Smooth muscle cell (in vitro differentiated cells): ENCODE results near the gene NAE1. TPM values are rescaled to one million over a fixed set of nuclear protein-coding genes. Genes with fewer than 3 reads are reported as not detected.

Source experiments
- DNase-seq: peaks from one replicate; lab custom pipeline; 2025; ENCODE audit not compliant: unreplicated experiment; lab: John Stamatoyannopoulos, UW
- H2AFZ ChIP-seq: fragments of 200-600 bp; sonication (generic); 2 replicates; pipeline ENCODE4 v1.6.0; 2016; ENCODE audit warnings: antibody characterized with exemption, low read depth, mild to moderate bottlenecking
- H3F3A ChIP-seq: fragments of 200-600 bp; sonication (generic); 2 replicates; pipeline ENCODE4 v1.6.0; 2017; ENCODE audit warnings: antibody characterized with exemption, low read depth
- H3K27ac ChIP-seq: fragments of 200-600 bp; sonication (generic); 2 replicates; pipeline ENCODE4 v1.5.1; 2016; ENCODE audit warnings: low read depth, mild to moderate bottlenecking
- H3K27me3 ChIP-seq: fragments of 200-600 bp; sonication (generic); 2 replicates; pipeline ENCODE4 v1.6.1; 2016; ENCODE audit warnings: low read depth, mild to moderate bottlenecking
- H3K36me3 ChIP-seq: fragments of 200-600 bp; sonication (generic); 2 replicates; pipeline ENCODE4 v1.5.1; 2016; ENCODE audit warnings: low read depth
- H3K4me1 ChIP-seq: fragments of 200-600 bp; sonication (generic); 2 replicates; pipeline ENCODE4 v1.5.1; 2016; ENCODE audit warnings: low read depth
- H3K4me2 ChIP-seq: fragments of 200-600 bp; sonication (generic); 2 replicates; pipeline ENCODE4 v1.6.0; 2016; ENCODE audit warnings: mild to moderate bottlenecking
- H3K4me3 ChIP-seq: fragments of 200-600 bp; sonication (generic); 2 replicates; pipeline ENCODE4 v1.5.1; 2016; ENCODE audit warnings: mild to moderate bottlenecking
- H3K79me2 ChIP-seq: fragments of 200-600 bp; sonication (generic); 2 replicates; pipeline ENCODE4 v1.6.0; 2016; ENCODE audit warnings: low read depth, mild to moderate bottlenecking
- H3K9ac ChIP-seq: fragments of 200-600 bp; sonication (generic); 2 replicates; pipeline ENCODE4 v1.6.0; 2016; ENCODE audit warnings: low read depth
- H3K9me3 ChIP-seq: fragments of 200-600 bp; sonication (generic); replicated peaks from 2 replicates; pipeline ENCODE4 v1.5.1; 2016; ENCODE audit warnings: low read depth
- H4K20me1 ChIP-seq: fragments of 200-600 bp; sonication (generic); 2 replicates; pipeline ENCODE4 v1.6.0; 2016; ENCODE audit warnings: low read depth
- WGBS: methylation state at CpG from one replicate; pipeline ENCODE4 v1.1.7; 2016; ENCODE audit warnings: low lambda C conversion rate; 5-methylcytosine and 5-hydroxymethylcytosine counted together
- polyA plus RNA-seq: library from polyadenylated mRNA; unstranded; fragments of >200 nt; fragmentation: Nextera tagmentation; extraction: Ambion mirVana; gene quantifications from 2 replicates; pipeline ENCODE4 v1.2.1, GENCODE V29; 2016
- total RNA-seq: library from RNA; depleted of rRNA; stranded (reverse); fragments of >200 nt; gene quantifications from 2 replicates; pipeline ENCODE4 v1.2.3, GENCODE V29; 2014
- TF ChIP-seq, protein P1 (sequence below): fragments of 200-600 bp; sonication (generic); IDR thresholded peaks from 2 replicates; pipeline ENCODE4 v1.5.1; 2017; ENCODE audit warnings: borderline replicate concordance, mild to moderate bottlenecking, antibody characterized with exemption; ENCODE audit not compliant: insufficient read depth, poor library complexity, severe bottlenecking

Gene NAE1
- total and polyA plus RNA-seq, 2 experiments from 2014 or later, result 55.1 to 68.4 TPM

DNA sequence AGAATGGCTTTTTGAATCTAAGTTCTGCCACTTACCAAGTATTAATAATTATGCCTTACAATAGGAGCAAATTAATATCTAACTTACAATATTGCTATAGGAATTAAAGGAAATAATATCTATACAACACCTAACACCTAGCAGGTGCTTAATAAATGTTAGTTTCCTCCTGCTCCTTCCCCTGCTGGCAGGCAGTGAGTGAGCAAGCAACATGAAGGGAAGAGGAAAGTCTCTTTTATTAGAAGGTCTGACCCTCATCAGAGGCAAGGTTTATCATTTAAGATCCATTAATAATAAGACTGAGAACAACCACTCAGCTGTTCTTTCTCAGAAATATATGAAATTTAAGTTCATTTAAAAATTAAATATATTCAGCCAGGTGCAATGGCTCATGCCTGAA is 72.7 kb downstream of the NAE1 start:
- H3F3A ChIP-seq, result no peaks in the 10 kb centered on the region
- DNase-seq, result no peak

GRCh38 chr16:66754819-66755218 is 76.0 kb downstream of the NAE1 start:
- peaks cover 10% of the 10 kb centered on the region for H4K20me1 ChIP-seq
- DNase-seq, result no peak

More for the DNA sequence above, 72.7 kb downstream of the NAE1 start:
- Histone ChIP-seq H3K79me2 (no peaks in the 10 kb centered on the region), H3K27me3 (peaks cover 5% of the 10 kb centered on the region), H3K27ac (no peak overlapping the region), H4K20me1 (no peaks in the 10 kb centered on the region), H3K9ac (no peak overlapping the region), H3K9me3 (no peaks in the 10 kb centered on the region), H3K36me3 (no peaks in the 10 kb centered on the region), H3K4me3 (no peak overlapping the region), H3K4me2 (no peak overlapping the region), H3K4me1 (no peaks in the 10 kb centered on the region), H2AFZ (no peak overlapping the region)
- TF ChIP-seq, protein P1, sequence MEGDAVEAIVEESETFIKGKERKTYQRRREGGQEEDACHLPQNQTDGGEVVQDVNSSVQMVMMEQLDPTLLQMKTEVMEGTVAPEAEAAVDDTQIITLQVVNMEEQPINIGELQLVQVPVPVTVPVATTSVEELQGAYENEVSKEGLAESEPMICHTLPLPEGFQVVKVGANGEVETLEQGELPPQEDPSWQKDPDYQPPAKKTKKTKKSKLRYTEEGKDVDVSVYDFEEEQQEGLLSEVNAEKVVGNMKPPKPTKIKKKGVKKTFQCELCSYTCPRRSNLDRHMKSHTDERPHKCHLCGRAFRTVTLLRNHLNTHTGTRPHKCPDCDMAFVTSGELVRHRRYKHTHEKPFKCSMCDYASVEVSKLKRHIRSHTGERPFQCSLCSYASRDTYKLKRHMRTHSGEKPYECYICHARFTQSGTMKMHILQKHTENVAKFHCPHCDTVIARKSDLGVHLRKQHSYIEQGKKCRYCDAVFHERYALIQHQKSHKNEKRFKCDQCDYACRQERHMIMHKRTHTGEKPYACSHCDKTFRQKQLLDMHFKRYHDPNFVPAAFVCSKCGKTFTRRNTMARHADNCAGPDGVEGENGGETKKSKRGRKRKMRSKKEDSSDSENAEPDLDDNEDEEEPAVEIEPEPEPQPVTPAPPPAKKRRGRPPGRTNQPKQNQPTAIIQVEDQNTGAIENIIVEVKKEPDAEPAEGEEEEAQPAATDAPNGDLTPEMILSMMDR, result no peak

DNA sequence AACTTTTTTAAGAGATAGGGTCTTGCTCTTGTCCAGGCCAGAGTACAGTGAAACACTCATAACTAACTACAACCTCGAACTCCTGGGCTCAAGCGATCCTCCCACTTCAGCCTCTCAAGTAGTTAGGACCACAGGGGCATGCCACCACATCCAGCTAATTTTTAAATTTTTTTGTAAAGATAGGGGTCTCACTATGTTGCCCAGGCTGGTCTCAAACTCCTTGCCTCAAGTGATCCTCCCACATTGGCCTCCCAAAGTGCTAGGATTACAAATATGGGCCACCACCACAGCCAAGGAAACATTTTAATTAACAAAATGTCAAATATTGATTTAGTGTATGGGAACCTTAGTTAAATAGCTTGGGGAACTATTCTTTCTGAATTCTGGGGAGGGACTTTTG is 76.6 kb downstream of the NAE1 start:
- Histone ChIP-seq H3F3A (no peaks in the 10 kb centered on the region), H2AFZ (no peak overlapping the region), H3K27me3 (no peaks in the 10 kb centered on the region), H3K9me3 (no peaks in the 10 kb centered on the region), H4K20me1 (peaks cover 16% of the 10 kb centered on the region), H3K27ac (no peak overlapping the region), H3K4me3 (no peak overlapping the region), H3K4me1 (peaks cover 13% of the 10 kb centered on the region), H3K9ac (no peak overlapping the region), H3K79me2 (peaks cover 23% of the 10 kb centered on the region), H3K4me2 (no peak overlapping the region), H3K36me3 (no peaks in the 10 kb centered on the region)
- DNase-seq, result no peak
- 95% methylated on average over 2 of the region's 2 CpGs for WGBS
- TF ChIP-seq, protein P1, result no peak

More at GRCh38 chr16:66754819-66755218, 76.0 kb downstream of the NAE1 start:
- WGBS, result 75% methylated on average over 3 of the region's 3 CpGs
- H3K79me2 ChIP-seq, result peaks cover 17% of the 10 kb centered on the region
- H3K4me2 ChIP-seq, result no peak overlapping the region
- H3K27me3 ChIP-seq, result no peaks in the 10 kb centered on the region
- peaks cover 7% of the 10 kb centered on the region for H3K4me1 ChIP-seq
- TF ChIP-seq, protein P1, result no peak
- H3K9ac ChIP-seq, result no peak overlapping the region
- H3K9me3 ChIP-seq, result no peaks in the 10 kb centered on the region
- no peak overlapping the region for H3K4me3 ChIP-seq
- no peaks in the 10 kb centered on the region for H3K36me3 ChIP-seq
- no peak overlapping the region for H3K27ac ChIP-seq
- no peaks in the 10 kb centered on the region for H3F3A ChIP-seq
- no peak overlapping the region for H2AFZ ChIP-seq

- DNase-seq, result no peak
- Histone ChIP-seq H3F3A (no peaks in the 10 kb centered on the region), H3K4me1 (peaks cover 13% of the 10 kb centered on the region), H3K4me3 (no peak overlapping the region), H3K79me2 (peaks cover 36% of the 10 kb centered on the region), H2AFZ (no peak overlapping the region), H3K27me3 (no peaks in the 10 kb centered on the region), H3K9ac (no peak overlapping the region), H3K27ac (no peak overlapping the region), H3K4me2 (no peak overlapping the region), H3K9me3 (no peaks in the 10 kb centered on the region), H3K36me3 (no peaks in the 10 kb centered on the region), H4K20me1 (peaks cover 29% of the 10 kb centered on the region)
- WGBS, result 100% methylated on average over 2 of the region's 2 CpGs
- TF ChIP-seq, protein P1, result no peak
Observed at GRCh38 chr16:66752958-66753357, 77.8 kb downstream of the NAE1 start.
